ENCODE measurements around the gene SLC7A6.

SLC7A6 gene

GRCh38 chr16:68257251-68257905 is 6.9 kb upstream of the SLC7A6 start:
- DNase-seq (ENCODE audit: low read depth): no peak

- DNase-seq (ENCODE audit: low read depth): no peak
Observed at GRCh38 chr16:68257906-68258800, 6.2 kb upstream of the SLC7A6 start.

GRCh38 chr16:68259007-68259825 is 5.1 kb upstream of the SLC7A6 start:
- no peak for DNase-seq (ENCODE audit: low read depth)

DNA sequence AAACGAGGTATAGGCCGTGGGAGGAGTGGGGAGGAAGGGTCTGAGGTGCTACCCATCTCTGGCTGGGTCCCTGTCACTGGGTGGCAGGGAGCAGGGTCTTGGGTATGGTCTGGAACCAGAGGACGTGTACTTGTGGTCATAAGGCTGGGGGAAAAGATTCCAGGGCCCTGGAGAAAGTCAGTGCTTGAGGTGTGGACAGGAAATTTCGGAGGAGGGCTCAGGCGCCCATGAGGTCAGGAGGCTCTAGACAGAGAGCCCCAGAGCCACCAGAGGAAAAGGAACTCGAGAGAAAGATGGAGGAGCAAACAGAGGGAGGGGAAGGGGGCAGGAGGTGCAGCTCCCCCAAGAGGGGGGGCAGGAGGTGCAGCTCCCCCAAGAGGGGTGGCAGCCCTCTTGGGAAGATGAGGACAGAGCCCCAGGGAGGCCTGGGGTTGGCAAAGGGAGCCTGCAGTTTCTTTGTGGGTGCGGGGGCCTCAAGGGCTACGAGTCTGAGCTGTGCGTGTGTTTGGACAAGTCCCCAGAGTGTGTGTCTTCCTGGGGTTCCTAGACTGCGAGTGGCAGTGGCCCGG is 683 bp upstream of the SLC7A6 start:
- no peak for DNase-seq (ENCODE audit: low read depth)

GRCh38 chr16:68265078-68265920 is 973 bp downstream of the SLC7A6 start:
- DNase-seq (ENCODE audit: low read depth): no peak

DNA sequence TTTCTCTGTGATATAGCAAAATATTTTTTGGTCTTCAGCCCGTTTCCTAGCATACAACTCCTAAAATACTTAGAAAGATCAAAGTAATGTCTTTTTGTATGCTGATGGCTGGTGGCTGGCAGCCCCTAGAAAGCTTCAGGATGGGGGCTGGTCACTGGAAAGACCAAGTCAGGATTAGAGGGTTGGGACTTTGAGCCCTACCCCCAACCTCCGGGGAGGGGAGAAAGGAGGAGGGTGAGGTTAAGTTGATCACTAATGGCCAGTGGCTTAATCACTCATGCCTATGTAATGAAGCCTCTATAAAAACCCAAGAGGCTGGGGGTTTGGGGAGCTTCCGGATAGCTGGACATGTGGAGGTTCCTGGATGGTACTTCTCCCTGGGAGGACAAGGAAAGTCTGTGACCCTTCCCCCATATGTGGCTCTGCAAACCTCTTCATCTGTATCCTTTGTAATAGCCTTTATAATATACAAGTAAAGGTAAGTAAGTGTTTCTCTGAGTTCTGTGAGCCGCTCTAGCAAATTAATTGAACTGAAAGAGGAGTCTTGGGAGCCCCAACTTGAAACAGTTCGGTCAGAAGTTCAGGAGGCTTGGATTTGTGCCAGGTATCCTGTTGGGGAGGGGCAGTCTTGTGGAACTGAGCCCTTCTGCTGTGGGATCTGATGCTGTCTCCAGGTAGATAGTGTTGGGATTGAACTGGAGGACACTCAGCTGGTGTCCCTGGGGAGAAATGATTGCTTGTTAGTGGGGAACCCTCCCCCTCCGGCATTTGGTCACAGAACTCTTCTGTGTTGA is 3.5 kb downstream of the SLC7A6 start:
- DNase-seq (ENCODE audit: low read depth): no peak

DNA sequence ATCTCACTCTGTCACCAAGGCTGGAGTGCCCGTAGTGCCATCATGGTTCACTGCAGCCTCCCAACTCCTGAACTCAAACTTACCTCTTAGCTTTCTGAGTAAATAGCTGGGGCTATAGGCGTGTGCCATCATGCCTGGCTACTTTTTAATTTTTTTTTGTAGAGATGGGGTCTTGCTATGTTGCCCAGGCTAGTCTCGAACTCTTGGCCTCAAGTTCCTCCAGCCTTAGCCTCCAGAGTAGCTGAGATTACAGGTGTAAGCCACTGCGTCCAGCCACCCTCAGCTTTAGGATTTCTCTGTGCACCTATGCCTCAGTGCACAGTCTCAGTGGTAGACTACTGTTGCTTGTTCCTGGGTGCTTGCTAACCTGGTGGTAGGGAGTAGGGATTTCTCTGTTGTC is 5.5 kb downstream of the SLC7A6 start:
- DNase-seq (ENCODE audit: low read depth): no peak

GRCh38 chr16:68270353-68270752 is 6.0 kb downstream of the SLC7A6 start:
- no peak for DNase-seq (ENCODE audit: low read depth)

- peak; percentile 52 for DNase-seq (ENCODE audit: low read depth)
Observed at GRCh38 chr16:68272507-68273209, 8.3 kb downstream of the SLC7A6 start.

GRCh38 chr16:68273459-68273858 is 9.1 kb downstream of the SLC7A6 start:
- no peak for DNase-seq (ENCODE audit: low read depth)

- no peak for DNase-seq (ENCODE audit: low read depth)
Observed at GRCh38 chr16:68273896-68274295, 9.6 kb downstream of the SLC7A6 start.

- DNase-seq (ENCODE audit: low read depth): no peak
Observed at GRCh38 chr16:68274441-68274840, 10.1 kb downstream of the SLC7A6 start.

DNA sequence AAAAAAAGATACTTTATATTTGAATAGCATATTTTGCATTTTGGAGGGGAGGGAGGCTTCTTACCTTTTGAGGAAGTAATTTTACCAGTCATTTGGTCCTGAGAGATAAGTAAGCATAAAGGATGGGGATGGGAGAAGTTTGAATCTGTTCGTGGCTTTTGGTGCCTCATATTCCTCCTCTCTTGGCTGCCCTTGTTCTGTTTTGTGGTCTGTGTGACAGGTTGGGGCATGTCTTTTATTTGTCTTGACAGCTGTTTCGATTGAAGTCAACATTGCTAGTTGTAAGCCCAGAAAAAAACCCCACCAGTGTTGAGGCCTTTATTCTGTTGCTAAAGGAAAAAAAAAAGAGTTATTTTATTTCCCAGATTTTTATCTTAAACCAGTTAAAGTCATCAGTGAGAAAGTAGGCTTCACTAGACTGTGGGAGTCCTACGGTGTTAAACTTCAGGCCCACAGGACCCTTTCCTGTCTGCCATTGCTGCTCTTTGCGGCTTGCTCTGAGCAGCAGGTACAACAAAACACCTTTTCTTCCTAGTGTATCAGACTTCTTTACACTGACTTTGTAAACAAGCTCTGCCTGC is 11.4 kb downstream of the SLC7A6 start:
- DNase-seq (ENCODE audit: low read depth): no peak

DNA sequence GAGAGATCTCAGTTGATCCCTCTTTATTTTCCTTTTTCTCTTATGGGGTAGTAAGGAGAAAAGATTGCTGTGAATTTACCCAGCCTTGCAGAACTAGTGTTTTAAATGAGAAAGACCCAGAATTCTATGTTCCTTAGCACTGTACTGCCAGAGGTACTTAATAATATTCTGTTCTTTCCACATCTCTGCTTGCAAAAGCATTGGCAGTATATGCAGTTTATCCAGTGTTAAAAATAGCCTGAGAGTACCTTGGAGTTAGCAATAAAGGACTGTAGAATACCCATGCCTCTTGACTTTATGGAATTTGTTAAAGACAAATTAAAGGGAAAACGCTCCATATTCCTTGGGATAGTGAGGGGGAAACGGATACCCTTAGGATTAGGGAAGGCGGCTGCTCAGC is 11.9 kb downstream of the SLC7A6 start:
- DNase-seq (ENCODE audit: low read depth): no peak

DNA sequence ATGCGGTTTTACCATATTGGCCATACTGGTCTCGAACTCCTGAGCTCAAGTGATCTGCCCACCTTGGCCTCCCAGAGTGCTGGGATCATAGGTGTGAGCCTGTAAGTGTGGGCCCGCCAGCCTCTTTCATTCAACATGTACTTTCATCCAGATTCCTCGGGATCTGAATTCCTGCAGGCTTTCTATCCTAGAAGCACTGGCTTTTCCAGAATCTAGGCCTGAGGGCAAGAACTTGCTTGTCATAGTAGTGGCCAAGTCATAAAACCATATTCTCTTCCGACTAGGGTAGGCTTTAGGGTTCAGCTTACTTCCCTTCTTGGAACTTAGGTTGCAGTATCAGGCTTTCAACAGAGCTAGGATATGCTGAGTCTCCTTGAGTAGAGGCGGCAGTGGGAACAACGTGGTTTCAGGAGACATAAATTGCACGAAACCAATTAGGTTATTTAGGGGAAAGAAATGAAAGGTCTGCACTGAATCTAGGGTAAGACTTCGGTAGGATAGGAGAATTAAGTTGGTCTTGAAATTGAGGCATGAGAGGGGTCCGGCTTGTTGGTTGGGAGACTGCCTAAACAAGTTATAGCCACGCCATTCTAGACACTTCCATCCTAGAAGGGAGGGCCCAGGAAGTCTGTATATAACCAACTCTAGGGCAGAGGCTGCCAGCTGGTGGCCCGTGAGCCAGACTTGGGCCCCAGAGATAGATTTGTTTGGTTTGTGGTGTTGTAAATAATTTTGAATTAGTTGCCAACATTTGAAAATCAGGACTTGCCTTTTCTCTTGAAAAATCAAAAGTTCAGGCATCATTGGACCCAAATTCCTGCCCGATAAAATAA is 15.6 kb downstream of the SLC7A6 start:
- DNase-seq (ENCODE audit: low read depth): no peak

- DNase-seq (ENCODE audit: low read depth): no peak
Observed at GRCh38 chr16:68281368-68282063, 17.2 kb downstream of the SLC7A6 start.

DNA sequence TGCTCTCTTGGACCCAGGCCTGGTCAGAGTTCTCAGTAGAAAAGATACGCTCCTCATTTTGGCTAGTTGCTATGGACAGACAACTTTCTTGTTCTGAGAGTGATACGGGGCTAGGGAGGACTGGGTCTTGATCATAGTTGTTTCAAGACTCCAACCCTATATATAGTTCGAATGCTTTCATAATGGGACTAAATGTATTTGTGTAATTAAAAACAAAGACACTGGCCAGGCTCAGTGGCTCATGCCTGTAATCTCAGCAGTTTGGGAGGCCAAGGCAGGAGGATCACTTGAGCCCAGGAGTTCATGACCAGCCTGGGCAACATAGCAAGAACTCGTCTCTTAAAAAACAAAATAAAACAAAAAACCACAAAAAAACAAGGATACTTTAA is 17.7 kb downstream of the SLC7A6 start:
- no peak for DNase-seq (ENCODE audit: low read depth)

- no peak for DNase-seq (ENCODE audit: low read depth)
Observed at GRCh38 chr16:68283346-68283745, 19.0 kb downstream of the SLC7A6 start.
